GM20000 (cell line): ENCODE measurements around the gene TCF12.

Experiments used
- DNase-seq: peaks from one replicate; pipeline ENCODE4 v3.0.0; 2012; ENCODE audit warnings: low spot score
- TF ChIP-seq, protein P1 (sequence below): IDR thresholded peaks from 2 replicates; pipeline ENCODE4 v1.5.1; 2012; ENCODE audit warnings: mild to moderate bottlenecking, control low read depth; ENCODE audit errors: extremely low read depth, missing control alignments

TCF12 gene

DNA sequence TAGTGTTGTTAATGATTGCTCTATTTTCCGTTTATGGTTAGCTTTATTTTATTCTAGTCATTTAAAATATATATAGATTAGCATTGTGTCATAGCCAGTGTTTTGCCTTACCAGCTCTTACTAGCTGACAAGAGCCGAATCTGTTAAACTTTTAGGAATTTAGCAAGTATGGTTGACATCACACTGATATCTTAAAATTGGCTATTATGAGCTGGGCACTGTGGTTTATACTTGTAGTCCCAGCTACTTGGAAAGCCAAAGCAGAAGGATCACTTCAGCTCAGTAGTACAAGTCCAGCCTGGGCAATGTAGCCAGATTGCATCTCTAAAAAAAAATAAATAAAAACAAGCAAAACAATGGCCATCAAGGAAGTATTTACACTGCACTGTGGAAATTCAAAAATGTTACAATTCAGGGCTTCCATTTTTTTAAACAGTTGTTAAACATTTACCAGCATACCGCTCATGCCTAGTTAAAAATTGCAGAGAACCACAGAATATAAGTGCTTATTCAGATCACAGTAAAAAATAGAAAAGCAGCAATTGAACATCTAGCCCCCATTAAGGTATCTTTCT, 249.5 kb downstream of the TCF12 start:
- TF ChIP-seq, protein P1, sequence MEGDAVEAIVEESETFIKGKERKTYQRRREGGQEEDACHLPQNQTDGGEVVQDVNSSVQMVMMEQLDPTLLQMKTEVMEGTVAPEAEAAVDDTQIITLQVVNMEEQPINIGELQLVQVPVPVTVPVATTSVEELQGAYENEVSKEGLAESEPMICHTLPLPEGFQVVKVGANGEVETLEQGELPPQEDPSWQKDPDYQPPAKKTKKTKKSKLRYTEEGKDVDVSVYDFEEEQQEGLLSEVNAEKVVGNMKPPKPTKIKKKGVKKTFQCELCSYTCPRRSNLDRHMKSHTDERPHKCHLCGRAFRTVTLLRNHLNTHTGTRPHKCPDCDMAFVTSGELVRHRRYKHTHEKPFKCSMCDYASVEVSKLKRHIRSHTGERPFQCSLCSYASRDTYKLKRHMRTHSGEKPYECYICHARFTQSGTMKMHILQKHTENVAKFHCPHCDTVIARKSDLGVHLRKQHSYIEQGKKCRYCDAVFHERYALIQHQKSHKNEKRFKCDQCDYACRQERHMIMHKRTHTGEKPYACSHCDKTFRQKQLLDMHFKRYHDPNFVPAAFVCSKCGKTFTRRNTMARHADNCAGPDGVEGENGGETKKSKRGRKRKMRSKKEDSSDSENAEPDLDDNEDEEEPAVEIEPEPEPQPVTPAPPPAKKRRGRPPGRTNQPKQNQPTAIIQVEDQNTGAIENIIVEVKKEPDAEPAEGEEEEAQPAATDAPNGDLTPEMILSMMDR = no peak

DNA sequence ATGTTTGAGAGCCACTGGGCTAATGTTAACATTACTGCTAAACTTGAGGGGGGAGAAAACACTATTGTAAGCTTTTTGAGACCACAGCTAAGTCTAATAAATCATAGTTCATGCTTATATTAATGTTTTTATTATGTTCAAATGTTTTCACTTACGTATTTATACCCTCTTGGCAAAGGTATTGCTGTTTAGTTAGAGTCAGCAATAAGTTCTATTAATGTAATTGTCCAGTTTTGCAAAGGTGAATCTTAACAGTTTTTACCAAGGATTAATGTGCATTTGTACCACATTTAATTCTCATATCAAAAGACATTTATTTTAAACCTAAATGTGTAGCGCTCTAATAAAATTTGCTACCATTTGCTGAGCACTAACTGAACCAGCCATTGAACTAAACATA, 251.2 kb downstream of the TCF12 start:
- no peak for DNase-seq
- TF ChIP-seq, protein P1 = no peak

More for the DNA sequence above, 249.5 kb downstream of the TCF12 start:
- DNase-seq = no peak

DNA sequence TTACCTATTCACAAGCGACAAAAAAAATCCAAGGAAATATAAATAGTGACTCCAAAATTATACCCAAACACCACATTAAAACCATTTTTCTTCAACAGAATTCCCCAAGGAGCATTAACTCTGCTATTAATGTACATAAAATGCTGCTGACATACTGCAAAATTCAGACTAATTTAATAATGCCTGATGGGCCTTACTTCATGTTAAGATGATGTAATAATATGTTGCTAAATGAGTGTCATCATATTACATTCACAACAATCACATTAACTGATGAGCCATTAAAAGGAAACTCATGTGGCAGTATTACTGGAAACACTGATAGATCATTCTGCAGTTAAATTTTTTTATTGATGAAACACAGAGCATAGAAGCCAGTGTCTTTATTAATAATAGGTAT, 253.0 kb downstream of the TCF12 start:
- TF ChIP-seq, protein P1 = no peak
- DNase-seq = no peak

DNA sequence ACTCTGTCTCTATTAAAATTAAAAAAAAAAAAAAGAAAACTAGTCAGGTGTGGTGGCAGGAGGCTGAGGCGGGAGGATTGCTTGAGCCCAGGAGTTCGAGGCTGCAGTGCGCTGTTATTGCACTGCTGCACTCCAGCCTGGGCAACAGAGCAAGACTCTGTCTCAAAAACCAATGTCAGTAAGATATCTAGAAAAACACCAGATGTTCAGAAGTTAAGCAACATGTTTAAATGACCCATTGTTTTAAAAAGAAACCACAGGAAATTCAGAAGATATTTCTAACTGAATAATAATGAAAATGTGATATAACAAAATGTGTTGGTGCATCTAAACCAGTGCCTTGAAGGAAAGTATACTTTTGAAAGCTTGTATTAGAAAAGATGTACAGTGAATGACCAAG, 254.5 kb downstream of the TCF12 start:
- TF ChIP-seq, protein P1 = no peak
- DNase-seq = no peak

DNA sequence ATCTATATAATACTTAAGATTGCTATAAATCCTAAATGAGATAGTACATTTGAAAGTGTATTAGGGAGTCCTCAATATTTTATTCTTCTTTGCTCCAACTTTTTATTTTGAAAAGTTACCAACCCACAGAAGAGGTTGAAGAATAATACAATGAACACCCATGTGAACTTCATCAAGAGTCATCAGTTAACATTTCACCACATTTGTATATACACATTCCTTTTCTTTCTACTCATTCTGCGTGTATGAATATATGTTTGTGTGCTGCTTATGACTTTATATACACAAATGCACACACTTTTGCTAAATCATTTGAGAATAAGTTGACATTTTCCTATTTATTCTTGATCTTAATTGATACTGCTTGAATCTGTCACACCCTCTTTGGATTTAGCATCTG, 264.6 kb downstream of the TCF12 start:
- TF ChIP-seq, protein P1 = no peak
- DNase-seq = no peak

DNA sequence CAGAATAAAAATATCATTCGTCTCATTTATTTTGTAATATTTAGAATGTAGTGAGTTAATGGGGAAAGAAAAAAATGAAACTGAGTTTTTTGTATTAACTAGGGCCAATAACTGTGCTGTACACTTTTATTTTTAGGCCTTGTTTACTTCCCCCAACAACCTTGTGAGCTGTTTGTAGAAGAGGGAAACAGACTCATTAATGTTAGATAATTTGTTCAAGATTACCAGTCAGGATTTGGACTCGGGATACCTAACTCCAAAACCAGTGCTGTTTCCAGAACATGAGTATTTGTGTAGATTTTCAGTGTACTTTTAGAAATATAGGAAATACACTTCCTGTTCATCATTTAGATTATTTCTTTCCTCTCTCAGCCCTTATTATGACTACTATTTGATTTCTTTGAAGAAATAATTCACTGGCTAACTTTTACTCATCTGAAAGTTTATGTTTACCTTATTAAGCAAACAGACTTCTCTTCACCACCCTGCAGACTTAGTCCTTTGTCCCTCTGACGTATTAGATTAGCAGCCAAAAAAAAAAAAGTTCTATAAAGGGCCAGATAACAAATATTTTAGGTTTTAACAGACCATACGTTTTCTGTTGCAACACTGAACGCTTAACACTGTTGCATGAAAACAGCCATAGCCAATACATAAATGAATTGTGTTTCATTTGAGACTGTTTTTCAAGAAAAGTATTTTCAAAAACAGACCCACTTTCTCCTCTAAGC, 265.3 kb downstream of the TCF12 start:
- TF ChIP-seq, protein P1 = no peak
- no peak for DNase-seq

DNA sequence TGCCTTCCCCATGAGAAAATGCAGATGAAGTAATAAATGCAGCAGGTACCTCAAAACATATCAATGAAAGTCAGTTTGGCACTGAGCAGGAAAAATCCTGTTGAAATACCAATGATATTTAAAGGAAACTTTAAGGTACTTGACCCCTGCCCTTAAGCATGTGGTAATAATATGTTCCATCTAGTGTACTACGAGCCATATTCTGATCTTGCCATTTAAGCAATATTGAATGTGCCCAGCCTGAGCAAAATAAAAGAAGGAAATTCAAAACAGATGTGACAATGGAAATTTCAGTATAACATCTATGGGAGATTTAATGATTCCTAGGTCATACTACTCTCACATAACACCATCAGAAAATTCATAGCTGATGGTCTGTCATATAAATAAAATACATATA, 266.1 kb downstream of the TCF12 start:
- DNase-seq = no peak
- TF ChIP-seq, protein P1 = no peak
